Measurements from ENCODE around the gene AUTS2.

AUTS2 gene

DNA sequence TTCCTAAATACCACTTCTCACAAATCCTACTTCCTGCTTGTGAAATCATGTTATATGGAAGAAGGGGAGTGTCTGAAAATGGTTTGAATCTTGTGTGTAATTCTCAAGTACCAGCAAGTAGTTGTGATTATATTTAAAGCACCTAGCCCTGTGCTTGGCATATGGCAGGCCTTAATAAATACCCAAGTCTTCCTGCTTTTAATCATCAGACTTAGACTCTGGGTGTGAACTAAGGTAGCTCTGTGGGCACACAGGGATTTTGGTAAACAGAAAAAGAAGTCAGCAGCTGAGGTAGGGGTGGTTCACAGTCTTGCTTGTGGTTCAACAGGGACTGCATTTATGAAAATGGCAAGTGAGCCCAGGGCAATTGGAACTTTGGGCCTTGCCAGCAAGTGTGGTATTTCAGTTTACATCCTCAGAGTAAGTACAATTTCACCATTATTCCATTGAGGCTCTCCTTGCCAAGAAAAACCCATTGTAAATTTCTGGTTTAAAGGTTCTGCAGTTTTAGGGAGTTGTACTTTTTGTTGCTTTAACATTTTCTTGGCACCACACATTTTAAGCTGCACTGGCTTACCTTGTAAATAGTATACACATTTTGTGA, 215.5 kb downstream of the AUTS2 start:
- Histone ChIP-seq H3K27ac (ENCODE audit: low read depth, low read length) (no peak overlapping the region), H3K27me3 (ENCODE audit: insufficient read depth, low read length) (no peaks in the 10 kb centered on the region)

DNA sequence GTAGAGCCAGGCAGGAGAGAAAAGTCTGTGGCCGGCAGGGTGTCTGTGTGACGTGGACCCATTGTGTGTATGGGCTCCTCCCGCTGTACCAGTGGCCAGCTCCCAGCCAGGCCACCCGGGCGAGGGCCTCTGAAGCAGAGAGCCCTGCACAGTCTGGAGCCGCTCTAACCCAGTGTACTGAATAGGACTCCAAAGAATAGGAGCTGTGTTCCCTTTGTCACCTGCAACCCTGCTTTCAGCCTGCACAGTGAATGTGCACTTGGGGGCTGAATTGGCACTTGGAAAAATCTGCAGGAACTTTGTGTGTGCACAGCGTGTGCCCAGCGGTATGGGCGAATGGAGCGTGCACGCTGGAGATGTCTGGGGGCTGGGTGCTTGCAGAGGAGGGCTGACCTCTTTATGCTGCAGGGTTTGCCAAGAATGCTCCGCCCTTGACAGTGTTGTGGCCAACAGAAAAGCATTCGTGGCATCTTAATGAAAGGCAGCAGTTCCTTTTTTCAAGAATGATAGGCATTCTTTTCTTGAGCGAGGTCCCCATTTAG, 216.2 kb downstream of the AUTS2 start:
- Histone ChIP-seq H3K9me3 (ENCODE audit: insufficient read depth, low read depth, low read length) (no peaks in the 10 kb centered on the region), H3K9ac (ENCODE audit: low read depth, low read length) (no peak overlapping the region), H3K4me1 (ENCODE audit: insufficient read depth, low read length) (peaks cover 36% of the 10 kb centered on the region), H3K27ac (ENCODE audit: low read depth, low read length) (no peak overlapping the region), H3K27me3 (ENCODE audit: insufficient read depth, low read length) (no peaks in the 10 kb centered on the region), H3K36me3 (ENCODE audit: insufficient read depth, low read length) (no peaks in the 10 kb centered on the region), H3K4me3 (ENCODE audit: low read length) (no peak overlapping the region)
- 69% methylated on average over 14 of the region's 14 CpGs for WGBS

More for the DNA sequence above, 215.5 kb downstream of the AUTS2 start:
- no peak overlapping the region for H3K9ac ChIP-seq (ENCODE audit: low read depth, low read length)
- H3K9me3 ChIP-seq (ENCODE audit: insufficient read depth, low read depth, low read length), result no peaks in the 10 kb centered on the region
- H3K4me3 ChIP-seq (ENCODE audit: low read length), result no peak overlapping the region
- H3K36me3 ChIP-seq (ENCODE audit: insufficient read depth, low read length), result no peaks in the 10 kb centered on the region
- H3K4me1 ChIP-seq (ENCODE audit: insufficient read depth, low read length), result peaks cover 29% of the 10 kb centered on the region

DNA sequence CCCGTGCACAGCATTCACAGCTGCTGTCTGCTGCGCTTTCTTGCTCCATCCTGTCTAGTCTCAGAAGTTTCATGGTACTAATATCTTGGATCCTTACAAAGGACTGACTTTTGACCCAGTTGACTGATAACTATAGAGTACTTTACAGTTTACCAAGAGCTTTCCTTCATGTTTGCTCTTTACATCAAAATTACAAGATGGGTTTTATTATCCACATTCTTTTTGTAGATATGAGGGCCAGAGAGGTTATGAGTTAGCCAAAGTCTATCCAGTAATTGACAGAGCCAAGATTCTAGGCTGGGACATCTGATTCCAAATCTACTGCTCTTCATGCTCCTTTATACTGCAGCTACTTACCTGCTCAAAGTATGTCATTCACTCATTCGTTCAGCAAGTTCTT, 218.2 kb downstream of the AUTS2 start:
- no peaks in the 10 kb centered on the region for H3K36me3 ChIP-seq (ENCODE audit: insufficient read depth, low read length)
- no peaks in the 10 kb centered on the region for H3K27me3 ChIP-seq (ENCODE audit: insufficient read depth, low read length)
- H3K4me3 ChIP-seq (ENCODE audit: low read length), result no peak overlapping the region
- no peak overlapping the region for H3K9ac ChIP-seq (ENCODE audit: low read depth, low read length)
- peaks cover 37% of the 10 kb centered on the region for H3K4me1 ChIP-seq (ENCODE audit: insufficient read depth, low read length)
- H3K9me3 ChIP-seq (ENCODE audit: insufficient read depth, low read depth, low read length), result no peaks in the 10 kb centered on the region
- no peak overlapping the region for H3K27ac ChIP-seq (ENCODE audit: low read depth, low read length)
- 91% methylated on average over 3 of the region's 3 CpGs for WGBS

DNA sequence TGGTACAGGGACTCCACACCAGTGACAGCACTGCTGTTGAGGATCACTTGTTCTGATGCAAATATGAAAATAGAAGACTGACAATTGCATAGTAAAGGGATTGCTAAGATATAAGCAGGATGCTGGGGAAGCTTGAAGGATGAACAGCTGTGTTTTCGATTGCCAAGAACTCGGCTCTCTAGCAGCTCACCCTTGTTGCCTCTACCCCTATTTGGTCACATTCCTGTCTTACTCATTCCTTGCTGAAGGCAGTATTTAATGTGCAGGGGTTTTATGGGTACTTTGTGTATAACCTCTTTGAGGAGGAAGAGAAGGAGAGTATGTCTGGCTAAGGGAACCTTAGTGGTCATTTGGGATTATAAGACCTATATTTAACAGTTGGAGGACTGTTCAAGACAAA, 218.8 kb downstream of the AUTS2 start:
- Histone ChIP-seq H3K9ac (ENCODE audit: low read depth, low read length) (no peak overlapping the region), H3K9me3 (ENCODE audit: insufficient read depth, low read depth, low read length) (no peaks in the 10 kb centered on the region), H3K4me1 (ENCODE audit: insufficient read depth, low read length) (peaks cover 35% of the 10 kb centered on the region), H3K4me3 (ENCODE audit: low read length) (no peak overlapping the region), H3K27ac (ENCODE audit: low read depth, low read length) (no peak overlapping the region), H3K36me3 (ENCODE audit: insufficient read depth, low read length) (no peaks in the 10 kb centered on the region), H3K27me3 (ENCODE audit: insufficient read depth, low read length) (no peaks in the 10 kb centered on the region)
- WGBS, result 79% methylated on average over 2 of the region's 2 CpGs

DNA sequence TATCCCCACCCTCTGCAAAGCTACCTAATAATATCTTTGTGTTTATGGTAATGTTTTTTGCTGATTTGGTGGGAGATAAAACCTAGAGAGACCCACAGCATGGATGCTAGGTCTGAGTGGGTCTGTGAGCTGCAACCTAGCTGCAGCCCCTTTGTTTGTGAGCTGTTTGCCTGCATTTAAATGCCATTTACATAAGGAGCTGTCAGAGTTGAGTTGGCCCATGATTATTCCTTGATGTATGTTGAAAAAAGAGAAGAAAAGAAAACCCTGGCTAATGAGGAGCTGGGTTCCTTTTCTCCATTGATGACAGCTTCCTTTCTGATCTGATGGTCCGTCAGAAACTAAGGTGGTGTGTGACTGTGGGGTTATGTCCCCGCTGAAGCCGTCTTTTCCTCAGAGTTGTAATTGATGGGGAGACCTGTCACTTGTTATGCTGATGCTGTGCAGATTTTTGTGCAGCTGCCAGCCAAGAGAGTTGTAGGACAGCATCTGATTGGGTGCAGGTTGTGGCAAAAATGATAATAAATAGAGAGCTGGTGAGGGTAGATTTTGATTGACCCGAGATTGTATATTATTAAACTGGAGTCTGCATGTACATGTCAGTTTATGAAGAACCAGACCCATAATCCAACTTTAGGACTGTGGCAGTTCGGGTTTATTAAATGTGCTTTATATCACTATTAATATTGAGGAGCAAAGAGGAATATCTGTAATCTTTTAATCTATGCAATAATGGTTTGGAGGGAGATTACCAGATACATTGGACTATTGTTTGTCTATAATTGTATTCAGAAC, 219.8 kb downstream of the AUTS2 start:
- no peaks in the 10 kb centered on the region for H3K9me3 ChIP-seq (ENCODE audit: insufficient read depth, low read depth, low read length)
- H3K9ac ChIP-seq (ENCODE audit: low read depth, low read length), result no peak overlapping the region
- H3K27ac ChIP-seq (ENCODE audit: low read depth, low read length), result no peak overlapping the region
- peaks cover 35% of the 10 kb centered on the region for H3K4me1 ChIP-seq (ENCODE audit: insufficient read depth, low read length)
- H3K4me3 ChIP-seq (ENCODE audit: low read length), result no peak overlapping the region
- H3K27me3 ChIP-seq (ENCODE audit: insufficient read depth, low read length), result no peaks in the 10 kb centered on the region
- no peaks in the 10 kb centered on the region for H3K36me3 ChIP-seq (ENCODE audit: insufficient read depth, low read length)
- WGBS, result 61% methylated on average over 4 of the region's 5 CpGs

DNA sequence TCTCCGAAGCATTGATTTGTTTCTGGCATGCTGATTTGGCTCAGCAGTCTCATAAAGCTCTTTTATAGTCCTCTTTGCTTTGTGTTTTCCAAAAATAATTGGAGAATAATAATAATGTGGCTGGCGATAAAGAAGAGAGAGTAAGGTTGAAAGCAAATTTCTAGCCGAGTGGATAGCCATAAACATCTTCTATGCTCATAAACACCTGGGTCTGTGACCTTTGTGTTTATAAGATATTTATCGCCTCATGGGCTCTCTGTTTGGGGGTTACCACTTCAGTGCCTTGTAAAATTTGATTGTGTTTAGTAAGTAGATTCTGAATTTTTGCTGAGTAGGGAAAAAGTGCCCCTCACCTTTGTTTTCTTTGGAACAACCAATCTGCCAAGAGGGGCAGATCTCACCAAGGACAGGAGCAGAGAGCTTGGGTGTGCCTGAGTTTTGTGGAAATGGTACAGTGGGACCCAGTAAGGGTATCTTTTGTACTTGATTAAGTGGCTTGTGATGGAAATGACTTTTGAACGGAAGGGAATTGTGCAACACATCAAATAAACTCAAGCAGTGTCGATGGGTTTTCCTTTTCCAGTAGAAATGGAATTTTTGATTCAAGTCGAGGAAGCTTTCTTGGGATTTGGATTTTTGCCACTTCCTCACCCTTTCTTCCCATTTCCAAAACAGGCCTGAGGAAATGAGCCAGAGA, 220.5 kb downstream of the AUTS2 start:
- H3K4me1 ChIP-seq (ENCODE audit: insufficient read depth, low read length), result peaks cover 35% of the 10 kb centered on the region

DNA sequence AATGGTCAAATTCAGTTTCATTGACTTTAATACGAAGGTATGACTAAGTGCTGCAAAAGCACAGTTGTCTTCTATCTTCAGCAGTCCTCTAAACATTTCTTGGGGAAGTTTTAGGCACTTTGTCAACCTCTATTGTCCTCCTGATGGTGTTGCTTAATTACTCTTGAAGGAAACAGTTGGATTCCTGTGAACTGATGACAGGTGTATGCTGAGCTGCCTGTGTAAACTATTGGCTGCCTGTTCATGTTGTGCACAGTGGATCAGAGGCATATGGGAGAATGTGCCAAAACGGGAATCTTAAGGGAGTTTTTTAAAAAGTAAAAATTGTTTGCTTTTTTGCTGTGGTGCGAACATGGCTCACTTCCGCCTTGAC, 221.0 kb downstream of the AUTS2 start:
- Histone ChIP-seq H3K9ac (ENCODE audit: low read depth, low read length) (no peak overlapping the region), H3K4me1 (ENCODE audit: insufficient read depth, low read length) (peaks cover 31% of the 10 kb centered on the region)

More for the DNA sequence above, 220.5 kb downstream of the AUTS2 start:
- no peak overlapping the region for H3K27ac ChIP-seq (ENCODE audit: low read depth, low read length)
- H3K36me3 ChIP-seq (ENCODE audit: insufficient read depth, low read length), result no peaks in the 10 kb centered on the region
- no peaks in the 10 kb centered on the region for H3K27me3 ChIP-seq (ENCODE audit: insufficient read depth, low read length)
- no peaks in the 10 kb centered on the region for H3K9me3 ChIP-seq (ENCODE audit: insufficient read depth, low read depth, low read length)
- WGBS, result 91% methylated on average over 7 of the region's 7 CpGs
- no peak overlapping the region for H3K9ac ChIP-seq (ENCODE audit: low read depth, low read length)
- H3K4me3 ChIP-seq (ENCODE audit: low read length), result no peak overlapping the region

DNA sequence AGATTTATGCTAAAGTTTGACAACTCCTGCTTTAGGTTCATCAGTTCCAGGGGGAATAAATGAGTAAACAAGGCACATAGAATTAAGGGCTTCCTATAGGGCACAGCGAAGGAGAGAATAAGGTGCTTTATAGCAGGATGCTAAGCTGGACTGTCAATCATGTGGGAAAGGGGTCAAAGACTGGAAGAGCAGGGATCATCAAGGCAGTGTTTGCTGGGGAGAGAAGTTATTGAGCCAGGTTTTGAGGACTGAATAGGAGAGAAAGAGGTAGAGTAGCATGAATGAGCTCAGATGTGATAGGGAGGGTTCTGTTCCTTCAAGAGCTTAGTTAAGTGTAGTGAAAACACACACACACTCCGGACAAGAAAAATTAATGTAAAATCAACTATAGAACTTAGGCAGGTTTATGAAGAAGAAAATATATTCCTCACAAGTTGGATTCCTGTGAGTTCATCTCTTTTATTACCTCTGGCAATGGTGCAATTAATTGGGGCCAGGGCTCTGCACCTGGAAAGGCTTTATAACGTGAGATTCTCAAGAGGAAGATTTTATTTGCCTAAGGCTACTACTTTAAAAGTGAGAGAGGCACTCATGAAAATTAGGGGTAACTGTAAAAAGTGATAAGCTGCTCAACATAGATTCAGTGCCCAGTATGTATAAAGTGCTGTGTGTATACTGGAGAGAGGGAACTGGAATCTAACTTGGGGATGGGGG, 222.4 kb downstream of the AUTS2 start:
- Histone ChIP-seq H3K9me3 (ENCODE audit: insufficient read depth, low read depth, low read length) (no peaks in the 10 kb centered on the region), H3K27me3 (ENCODE audit: insufficient read depth, low read length) (no peaks in the 10 kb centered on the region), H3K9ac (ENCODE audit: low read depth, low read length) (no peak overlapping the region), H3K36me3 (ENCODE audit: insufficient read depth, low read length) (no peaks in the 10 kb centered on the region), H3K4me3 (ENCODE audit: low read length) (no peak overlapping the region), H3K4me1 (ENCODE audit: insufficient read depth, low read length) (peaks cover 40% of the 10 kb centered on the region), H3K27ac (ENCODE audit: low read depth, low read length) (no peak overlapping the region)
- WGBS, result 93% methylated on average over 2 of the region's 3 CpGs

More for the DNA sequence above, 221.0 kb downstream of the AUTS2 start:
- H3K36me3 ChIP-seq (ENCODE audit: insufficient read depth, low read length), result no peaks in the 10 kb centered on the region
- H3K4me3 ChIP-seq (ENCODE audit: low read length), result no peak overlapping the region
- H3K9me3 ChIP-seq (ENCODE audit: insufficient read depth, low read depth, low read length), result no peaks in the 10 kb centered on the region
- H3K27me3 ChIP-seq (ENCODE audit: insufficient read depth, low read length), result no peaks in the 10 kb centered on the region
- H3K27ac ChIP-seq (ENCODE audit: low read depth, low read length), result no peak overlapping the region
- 89% methylated on average over 4 of the region's 4 CpGs for WGBS

DNA sequence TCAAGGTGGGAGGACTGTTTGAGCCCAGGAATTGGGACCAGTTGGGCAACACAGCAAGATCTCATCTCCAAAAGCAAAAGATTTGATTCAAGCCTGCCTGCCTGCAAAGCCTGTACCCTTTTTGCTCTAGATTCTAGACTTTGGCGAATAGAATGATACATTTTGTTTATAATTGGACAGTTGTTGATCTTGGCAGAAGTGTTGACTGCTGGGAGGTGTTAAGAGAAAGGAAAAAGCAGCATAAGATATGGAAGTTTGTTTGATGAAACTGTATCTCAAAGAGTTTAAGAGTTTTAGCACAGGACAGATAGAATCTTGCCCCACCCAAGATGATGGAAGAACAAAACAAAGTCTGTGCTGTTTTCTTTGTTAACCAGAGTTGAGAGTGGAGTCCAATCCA, 224.1 kb downstream of the AUTS2 start:
- no peak overlapping the region for H3K9ac ChIP-seq (ENCODE audit: low read depth, low read length)
- no peaks in the 10 kb centered on the region for H3K36me3 ChIP-seq (ENCODE audit: insufficient read depth, low read length)
- no peaks in the 10 kb centered on the region for H3K9me3 ChIP-seq (ENCODE audit: insufficient read depth, low read depth, low read length)
- H3K27me3 ChIP-seq (ENCODE audit: insufficient read depth, low read length), result no peaks in the 10 kb centered on the region
- no peak overlapping the region for H3K27ac ChIP-seq (ENCODE audit: low read depth, low read length)
- peaks cover 42% of the 10 kb centered on the region for H3K4me1 ChIP-seq (ENCODE audit: insufficient read depth, low read length)
- no peak overlapping the region for H3K4me3 ChIP-seq (ENCODE audit: low read length)
- 91% methylated on average over 1 of the region's 1 CpG for WGBS

DNA sequence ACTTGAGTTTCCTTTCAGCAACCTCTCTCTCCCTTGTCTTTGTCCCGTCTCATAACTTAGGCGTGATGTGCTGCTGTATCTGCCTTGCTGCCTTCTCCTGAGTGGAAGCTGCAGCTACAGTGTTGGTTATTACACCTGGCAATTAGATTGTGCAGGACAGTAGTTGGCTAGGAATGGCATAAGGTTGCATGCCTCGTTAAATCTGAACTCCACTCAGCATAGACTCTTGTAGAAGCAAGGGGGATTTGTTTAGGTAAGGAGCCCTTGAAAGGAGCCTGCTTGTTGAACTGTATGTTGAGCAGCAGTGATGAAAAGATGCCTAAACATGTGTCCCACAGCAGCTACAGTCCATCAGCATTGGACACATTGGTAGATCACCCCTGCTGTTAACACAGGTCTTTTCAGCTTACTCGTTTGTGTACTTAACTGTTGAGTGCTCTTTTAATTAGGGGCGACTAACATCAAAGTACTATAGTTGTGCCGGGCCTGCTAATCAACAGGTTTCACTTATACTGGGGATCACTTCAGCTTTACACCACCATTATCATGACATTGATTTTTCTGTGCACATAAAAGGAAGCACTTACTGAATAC, 225.0 kb downstream of the AUTS2 start:
- Histone ChIP-seq H3K4me1 (ENCODE audit: insufficient read depth, low read length) (peaks cover 42% of the 10 kb centered on the region), H3K27ac (ENCODE audit: low read depth, low read length) (no peak overlapping the region), H3K9ac (ENCODE audit: low read depth, low read length) (no peak overlapping the region)

More for the DNA sequence above, 225.0 kb downstream of the AUTS2 start:
- Histone ChIP-seq H3K27me3 (ENCODE audit: insufficient read depth, low read length) (no peaks in the 10 kb centered on the region), H3K36me3 (ENCODE audit: insufficient read depth, low read length) (no peaks in the 10 kb centered on the region), H3K4me3 (ENCODE audit: low read length) (no peak overlapping the region), H3K9me3 (ENCODE audit: insufficient read depth, low read depth, low read length) (no peaks in the 10 kb centered on the region)
- WGBS, result 89% methylated on average over 6 of the region's 6 CpGs
